Loucy (cell line): ENCODE measurements around the gene DENND5A.

Experiments
- H2AFZ ChIP-seq: fragments of 200-600 bp; sonication (generic); 2 replicates; pipeline ENCODE4 v1.6.0; 2016; ENCODE audit warnings: antibody characterized with exemption, mild to moderate bottlenecking, low read length, moderate library complexity
- H3F3A ChIP-seq: fragments of 200-600 bp; 2 replicates; pipeline ENCODE4 v1.6.0; 2016; ENCODE audit warnings: antibody characterized with exemption, low read depth, mild to moderate bottlenecking
- H3K27me3 ChIP-seq: fragments of 200-600 bp; sonication (generic); 2 replicates; pipeline ENCODE4 v1.6.1; 2014; ENCODE audit warnings: low read length, mild to moderate bottlenecking; ENCODE audit not compliant: insufficient read depth, poor library complexity, severe bottlenecking
- H3K36me3 ChIP-seq: fragments of 200-600 bp; sonication (generic); 2 replicates; pipeline ENCODE4 v1.6.1; 2016; ENCODE audit warnings: low read length; ENCODE audit not compliant: insufficient read depth
- H3K4me1 ChIP-seq: fragments of 200-600 bp; sonication (generic); 2 replicates; pipeline ENCODE4 v1.5.1; 2014; ENCODE audit warnings: low read length, mild to moderate bottlenecking; ENCODE audit not compliant: insufficient read depth, poor library complexity, severe bottlenecking
- H3K4me2 ChIP-seq: fragments of 200-600 bp; sonication (generic); 2 replicates; pipeline ENCODE4 v1.6.0; 2014; ENCODE audit warnings: antibody characterized with exemption, low read length, low read depth, mild to moderate bottlenecking; ENCODE audit not compliant: poor library complexity, severe bottlenecking
- H3K4me3 ChIP-seq: fragments of 200-600 bp; sonication (generic); 2 replicates; pipeline ENCODE4 v1.5.1; 2014; ENCODE audit warnings: low read length, mild to moderate bottlenecking, mixed read lengths; ENCODE audit not compliant: poor library complexity, severe bottlenecking
- H3K79me2 ChIP-seq: fragments of 200-600 bp; sonication (generic); 2 replicates; pipeline ENCODE4 v1.6.1; 2014; ENCODE audit warnings: low read length; ENCODE audit not compliant: insufficient read depth
- H3K9ac ChIP-seq: fragments of 200-600 bp; sonication (generic); 2 replicates; pipeline ENCODE4 v1.6.0; 2014; ENCODE audit warnings: mild to moderate bottlenecking, low read depth, low read length, moderate library complexity; ENCODE audit not compliant: poor library complexity, severe bottlenecking
- H3K9me2 ChIP-seq: fragments of 200-600 bp; sonication (generic); replicated peaks from 2 replicates; pipeline ENCODE4 v1.6.1; 2016; ENCODE audit warnings: low read depth, low read length, mixed read lengths
- H3K9me3 ChIP-seq: fragments of 200-600 bp; sonication (generic); 2 replicates; pipeline ENCODE4 v1.6.1; 2014; ENCODE audit warnings: mild to moderate bottlenecking, antibody characterized with exemption, low read length, low read depth; ENCODE audit not compliant: insufficient read depth
- H4K20me1 ChIP-seq: fragments of 200-600 bp; sonication (generic); 2 replicates; pipeline ENCODE4 v1.6.0; 2014; ENCODE audit warnings: antibody characterized with exemption, low read length, mild to moderate bottlenecking; ENCODE audit not compliant: insufficient read depth, poor library complexity, severe bottlenecking
- CTCF ChIP-seq: fragments of 200-600 bp; sonication (generic); conservative IDR thresholded peaks from 2 replicates; pipeline ENCODE4 v1.5.1; 2014; ENCODE audit warnings: mild to moderate bottlenecking, antibody characterized with exemption, low read length
- EZH2phosphoT487 ChIP-seq: fragments of 200-600 bp; IDR thresholded peaks from 2 replicates; pipeline ENCODE4 v1.6.1; 2018; ENCODE audit warnings: antibody characterized with exemption, mild to moderate bottlenecking, moderate library complexity, borderline replicate concordance

The DENND5A gene

GRCh38 chr11:9143721-9144120 is 121.4 kb downstream of the DENND5A start:
- Histone ChIP-seq H3K79me2 (no peaks in the 10 kb centered on the region), H4K20me1 (no peaks in the 10 kb centered on the region), H2AFZ (no peak overlapping the region), H3K9me3 (no peaks in the 10 kb centered on the region), H3K27me3 (no peaks in the 10 kb centered on the region), H3F3A (no peaks in the 10 kb centered on the region), H3K4me2 (no peak overlapping the region), H3K4me1 (no peaks in the 10 kb centered on the region), H3K9me2 (no peaks in the 10 kb centered on the region), H3K4me3 (no peak overlapping the region), H3K36me3 (peaks cover 72% of the 10 kb centered on the region; the same call in 1 of the 2 replicates), H3K9ac (no peak overlapping the region)
- no peak for TF ChIP-seq EZH2phosphoT487
- TF ChIP-seq CTCF: no peak

DNA sequence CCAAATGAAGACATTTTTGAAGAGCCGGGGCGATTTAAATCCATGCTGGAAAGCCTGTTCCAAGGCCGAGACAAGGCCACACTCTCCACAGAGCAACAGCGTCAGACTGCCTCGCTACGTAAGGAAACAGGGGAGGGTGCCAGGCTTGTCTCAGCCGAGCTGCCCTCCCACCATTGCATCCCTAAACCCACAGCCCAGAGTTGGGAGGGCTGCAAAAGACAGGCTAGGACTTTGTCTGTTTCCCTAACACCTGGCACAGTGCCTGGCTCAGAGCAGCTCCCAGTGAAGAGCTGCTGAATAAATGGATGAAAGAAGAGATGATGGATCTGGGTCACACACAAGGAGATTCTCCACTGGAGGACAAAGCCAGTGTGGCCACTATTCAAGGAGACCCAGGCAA is 122.4 kb downstream of the DENND5A start:
- Histone ChIP-seq H3F3A (no peaks in the 10 kb centered on the region), H3K9me2 (no peaks in the 10 kb centered on the region), H3K27me3 (no peaks in the 10 kb centered on the region), H3K79me2 (no peaks in the 10 kb centered on the region), H4K20me1 (no peaks in the 10 kb centered on the region), H3K9ac (no peak overlapping the region), H3K4me3 (no peak overlapping the region), H3K36me3 (peaks cover 69% of the 10 kb centered on the region; the same call in 1 of the 2 replicates), H3K4me2 (no peak overlapping the region), H2AFZ (no peak overlapping the region), H3K9me3 (no peaks in the 10 kb centered on the region), H3K4me1 (no peaks in the 10 kb centered on the region)
- no peak for TF ChIP-seq EZH2phosphoT487
- TF ChIP-seq CTCF: no peak

- Histone ChIP-seq H3K27me3 (no peaks in the 10 kb centered on the region), H3F3A (no peaks in the 10 kb centered on the region), H3K4me2 (no peak overlapping the region), H3K4me3 (no peak overlapping the region), H3K4me1 (no peaks in the 10 kb centered on the region), H2AFZ (no peak overlapping the region), H3K9me3 (no peaks in the 10 kb centered on the region), H3K79me2 (no peaks in the 10 kb centered on the region), H3K36me3 (peaks cover 57% of the 10 kb centered on the region; the same call in 1 of the 2 replicates), H3K9me2 (no peaks in the 10 kb centered on the region), H4K20me1 (no peaks in the 10 kb centered on the region), H3K9ac (no peak overlapping the region)
- TF ChIP-seq CTCF: no peak
These were observed 124.0 kb downstream of the DENND5A start for GRCh38 chr11:9141186-9141585.
